ENCODE measurements around the gene MSI1.

The MSI1 gene

DNA sequence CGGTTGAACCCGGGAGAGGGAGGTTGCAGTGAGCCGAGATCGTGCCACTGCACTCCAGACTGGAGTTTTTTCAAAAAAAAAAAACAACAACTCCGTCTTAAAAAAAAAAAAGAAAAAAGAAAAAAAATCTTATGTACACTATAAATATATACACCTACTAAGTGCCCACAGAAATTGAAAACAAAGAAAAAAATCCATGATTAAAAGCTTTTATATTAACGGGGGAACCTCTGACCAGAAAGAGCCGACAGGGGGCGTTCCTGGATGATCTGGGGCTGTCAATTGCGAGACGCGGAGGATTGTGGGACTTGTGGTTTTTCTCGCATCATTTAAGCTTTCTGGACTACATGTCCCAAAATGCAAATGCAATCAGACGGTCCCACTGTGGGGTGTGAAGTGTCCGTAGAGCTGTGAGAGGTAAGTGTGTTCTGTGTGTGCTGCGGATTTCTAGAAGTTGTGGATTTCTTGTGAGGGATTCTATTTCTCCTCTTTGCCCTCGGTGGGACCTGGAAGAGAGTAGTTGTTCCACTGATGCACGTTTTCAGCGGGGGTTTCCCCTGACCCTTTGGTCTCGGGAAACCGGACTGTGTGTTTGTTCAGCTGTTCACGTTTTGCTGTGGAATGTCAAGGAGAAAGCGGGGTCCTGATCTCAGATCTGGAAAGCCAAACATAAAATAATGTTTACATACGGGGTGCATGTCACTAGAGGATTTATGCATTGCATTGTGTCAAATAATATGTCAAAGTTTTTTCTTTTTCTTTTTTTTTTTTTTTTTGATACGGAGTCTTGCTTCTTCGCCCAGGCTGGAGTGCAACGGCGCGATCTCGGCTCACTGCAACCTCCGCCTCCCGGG, 66.8 kb downstream of the MSI1 start, which contains the start of gene SIRT4:
SIRT4 (plus strand) TSS at position 360 of the 854 bp plus-strand sequence. CDS start 1,241 bp downstream, outside the sequence.
- H3K36me3 ChIP-seq (replicated peaks) = no peaks in the 10 kb centered on the region
- H3K27me3 ChIP-seq (ENCODE audit: low read depth) = no peaks in the 10 kb centered on the region
- in situ Hi-C loops (cut with MboI; ENCODE audit: low sequenced_read_pairs) = no loop called here
- H3K4me1 ChIP-seq = no peaks in the 10 kb centered on the region
- peak; percentile 92 to 94 for DNase-seq (ENCODE audit: low spot score in 2 of 2)
- H3K4me3 ChIP-seq = peak within 1 kb of the TSS; percentile 44
- H3K9me3 ChIP-seq = no peaks in the 10 kb centered on the region

DNA sequence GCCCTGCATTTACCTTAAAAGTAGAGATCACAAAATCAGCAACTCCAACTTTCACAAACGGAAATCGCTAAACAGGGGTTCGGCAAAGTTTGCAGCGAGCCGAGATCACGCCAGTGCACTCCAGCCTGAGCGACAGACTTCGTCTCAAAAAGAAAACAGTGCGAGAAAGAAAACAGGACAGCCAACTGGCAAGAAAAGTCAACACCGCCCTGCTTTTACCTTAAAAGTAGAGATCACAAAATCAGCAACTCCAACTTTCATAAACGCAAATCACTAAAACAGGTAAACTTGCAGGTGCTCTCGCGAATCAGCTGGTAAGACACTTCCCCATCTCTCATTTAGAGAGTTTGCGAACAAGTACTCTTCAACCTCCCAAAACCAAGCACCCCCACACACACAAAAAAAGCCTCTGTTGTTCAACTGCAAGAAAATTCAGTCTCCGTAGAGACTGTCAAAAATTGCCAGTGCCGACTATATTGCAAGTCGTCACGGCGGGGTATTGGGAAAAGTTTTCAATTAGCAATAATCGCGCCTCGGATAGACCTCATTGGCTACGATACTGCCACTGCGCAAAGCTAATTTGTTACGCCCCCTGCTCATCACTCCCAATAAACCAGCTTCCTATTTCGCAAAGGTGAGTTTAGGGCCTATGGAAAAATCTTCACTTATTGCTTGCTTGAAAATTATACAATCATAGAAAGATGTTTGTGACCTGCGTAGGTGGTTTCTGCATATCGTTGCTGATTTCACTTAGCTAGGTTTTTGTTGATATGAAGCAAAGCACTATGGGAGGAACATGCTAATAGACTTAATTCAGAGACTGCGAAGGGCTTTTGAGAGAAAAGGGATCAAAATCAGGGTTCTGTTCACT, 76.1 kb downstream of the MSI1 start, which contains the start of gene RNU4-1:
RNU4-1 (minus strand) TSS at position 577 of the 871 bp plus-strand sequence.
- H3K36me3 ChIP-seq (replicated peaks) = no peaks in the 10 kb centered on the region
- H3K9me3 ChIP-seq = no peaks in the 10 kb centered on the region
- DNase-seq (ENCODE audit: low spot score in 2 of 2) = peak; percentile 92 to 99
- H3K4me1 ChIP-seq = peaks cover 26% of the 10 kb centered on the region
- H3K4me3 ChIP-seq = peak within 1 kb of the TSS; percentile 37
- no peaks in the 10 kb centered on the region for H3K27me3 ChIP-seq (ENCODE audit: low read depth)
- in situ Hi-C loops (cut with MboI; ENCODE audit: low sequenced_read_pairs) = no loop called here

- peaks cover 26% of the 10 kb centered on the region for H3K4me1 ChIP-seq
- no peak for DNase-seq (ENCODE audit: low spot score in 2 of 2)
- H3K9me3 ChIP-seq = no peaks in the 10 kb centered on the region
- in situ Hi-C loops (cut with MboI; ENCODE audit: low sequenced_read_pairs) = no loop called here
- H3K36me3 ChIP-seq (replicated peaks) = no peaks in the 10 kb centered on the region
- peak overlapping the region; percentile 37 for H3K4me3 ChIP-seq
- H3K27me3 ChIP-seq (ENCODE audit: low read depth) = no peaks in the 10 kb centered on the region
Observed at GRCh38 chr12:120292411-120292660, 76.6 kb downstream of the MSI1 start.

Data from HAP-1 (cell line).